Stimulated activated CD4-positive, alpha-beta T cell treated with anti-CD3 and anti-CD28 coated beads, Interleukin-15, amount 100 ng/mL, for 48 hours (primary cell): ENCODE data around the gene PARP14.
"Not testable (repeated sequence)": the region's sequence is repeated elsewhere in the genome, so short reads cannot be mapped to it uniquely, and the experiment has no call there.

Experiments
- DNase-seq, 2 donors: peaks; one replicate each; pipeline ENCODE4 v3.0.0-alpha.2; 2020; ENCODE audit warnings: low read depth in 2 of 2

The PARP14 gene, protein sequence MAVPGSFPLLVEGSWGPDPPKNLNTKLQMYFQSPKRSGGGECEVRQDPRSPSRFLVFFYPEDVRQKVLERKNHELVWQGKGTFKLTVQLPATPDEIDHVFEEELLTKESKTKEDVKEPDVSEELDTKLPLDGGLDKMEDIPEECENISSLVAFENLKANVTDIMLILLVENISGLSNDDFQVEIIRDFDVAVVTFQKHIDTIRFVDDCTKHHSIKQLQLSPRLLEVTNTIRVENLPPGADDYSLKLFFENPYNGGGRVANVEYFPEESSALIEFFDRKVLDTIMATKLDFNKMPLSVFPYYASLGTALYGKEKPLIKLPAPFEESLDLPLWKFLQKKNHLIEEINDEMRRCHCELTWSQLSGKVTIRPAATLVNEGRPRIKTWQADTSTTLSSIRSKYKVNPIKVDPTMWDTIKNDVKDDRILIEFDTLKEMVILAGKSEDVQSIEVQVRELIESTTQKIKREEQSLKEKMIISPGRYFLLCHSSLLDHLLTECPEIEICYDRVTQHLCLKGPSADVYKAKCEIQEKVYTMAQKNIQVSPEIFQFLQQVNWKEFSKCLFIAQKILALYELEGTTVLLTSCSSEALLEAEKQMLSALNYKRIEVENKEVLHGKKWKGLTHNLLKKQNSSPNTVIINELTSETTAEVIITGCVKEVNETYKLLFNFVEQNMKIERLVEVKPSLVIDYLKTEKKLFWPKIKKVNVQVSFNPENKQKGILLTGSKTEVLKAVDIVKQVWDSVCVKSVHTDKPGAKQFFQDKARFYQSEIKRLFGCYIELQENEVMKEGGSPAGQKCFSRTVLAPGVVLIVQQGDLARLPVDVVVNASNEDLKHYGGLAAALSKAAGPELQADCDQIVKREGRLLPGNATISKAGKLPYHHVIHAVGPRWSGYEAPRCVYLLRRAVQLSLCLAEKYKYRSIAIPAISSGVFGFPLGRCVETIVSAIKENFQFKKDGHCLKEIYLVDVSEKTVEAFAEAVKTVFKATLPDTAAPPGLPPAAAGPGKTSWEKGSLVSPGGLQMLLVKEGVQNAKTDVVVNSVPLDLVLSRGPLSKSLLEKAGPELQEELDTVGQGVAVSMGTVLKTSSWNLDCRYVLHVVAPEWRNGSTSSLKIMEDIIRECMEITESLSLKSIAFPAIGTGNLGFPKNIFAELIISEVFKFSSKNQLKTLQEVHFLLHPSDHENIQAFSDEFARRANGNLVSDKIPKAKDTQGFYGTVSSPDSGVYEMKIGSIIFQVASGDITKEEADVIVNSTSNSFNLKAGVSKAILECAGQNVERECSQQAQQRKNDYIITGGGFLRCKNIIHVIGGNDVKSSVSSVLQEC (N-terminal part only)

GRCh38 chr3:122680475-122681283 is at the start of gene PARP14:
Gene PARP14, plus strand, starts transcription at chr3:122680839. Its CDS starts 45 bp downstream, at chr3:122680884.
- peak; percentile 49 to 53 for DNase-seq

- no peak for DNase-seq
Observed at GRCh38 chr3:122635789-122636188, 44.9 kb upstream of the PARP14 start.

GRCh38 chr3:122636697-122637096 is 43.9 kb upstream of the PARP14 start:
- no peak for DNase-seq

DNA sequence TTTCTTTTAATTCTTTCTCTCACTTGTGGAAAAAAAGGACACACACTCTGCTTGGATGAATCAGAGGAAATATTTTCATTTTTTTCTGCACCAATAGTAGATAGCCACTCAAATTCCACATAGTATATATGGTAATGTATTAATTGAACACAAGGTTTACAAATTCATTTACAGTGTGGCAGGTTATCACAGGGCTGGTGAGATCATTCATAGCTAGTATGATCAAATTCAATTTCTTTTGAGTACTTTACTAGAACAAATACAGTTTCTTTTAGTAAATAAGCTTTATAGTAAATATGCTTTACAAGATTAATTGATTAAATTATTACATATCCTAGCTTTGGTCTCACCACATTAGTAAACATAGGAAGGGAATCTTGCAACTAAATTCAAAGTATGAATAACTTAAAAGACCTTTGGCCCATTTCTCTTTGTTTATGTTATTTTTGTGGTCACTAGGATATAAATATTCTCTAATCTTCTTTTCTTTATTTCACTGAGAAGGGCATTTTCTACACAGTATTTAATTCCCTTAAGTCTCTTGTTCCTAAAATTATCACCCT is 40.1 kb upstream of the PARP14 start:
- no peak for DNase-seq

- DNase-seq, result no peak
Observed at GRCh38 chr3:122642935-122643334, 37.7 kb upstream of the PARP14 start.

DNA sequence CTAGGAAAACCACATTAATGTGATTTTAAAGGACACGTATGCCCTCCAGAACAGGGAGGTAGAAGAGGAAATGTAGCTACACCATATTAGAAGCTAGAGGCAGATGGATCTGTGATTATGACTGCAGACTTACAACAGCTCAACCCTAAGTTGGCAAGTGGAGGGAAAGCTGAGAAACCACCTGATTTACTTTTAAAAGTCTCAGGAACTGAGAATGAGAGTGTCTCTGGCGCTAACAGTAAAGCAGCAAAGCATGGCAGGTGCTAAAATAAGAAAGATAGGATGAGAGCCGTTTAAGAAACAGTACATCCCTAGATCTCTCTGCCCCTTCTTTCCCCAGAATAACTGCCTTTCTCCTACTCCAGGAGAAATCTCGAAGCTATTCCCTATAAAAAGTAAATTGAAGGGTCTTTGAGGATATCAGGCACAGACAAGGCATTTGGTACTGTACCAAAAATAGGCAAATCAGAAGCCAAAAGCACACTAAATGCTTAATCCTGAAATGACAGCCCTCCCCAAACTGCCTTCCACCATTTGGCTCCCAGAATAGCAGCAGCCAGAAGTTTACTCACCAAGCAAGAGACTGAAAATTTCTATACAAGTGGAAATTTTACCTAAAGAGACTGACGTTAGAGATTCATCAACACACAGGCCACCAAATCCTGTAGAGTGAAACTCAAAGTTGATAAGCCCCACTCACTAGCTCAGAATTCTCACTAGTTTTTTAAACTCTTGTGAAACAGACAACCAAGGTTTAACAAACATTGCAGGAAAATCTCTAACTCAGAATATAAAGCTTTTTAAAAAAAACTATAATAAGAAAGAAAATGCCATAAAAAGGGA is 34.3 kb upstream of the PARP14 start:
- DNase-seq, result no peak

GRCh38 chr3:122651233-122651907 is 29.3 kb upstream of the PARP14 start:
- DNase-seq, result not testable (repeated sequence)

GRCh38 chr3:122651962-122652361 is 28.7 kb upstream of the PARP14 start:
- DNase-seq, result not testable (repeated sequence)

DNA sequence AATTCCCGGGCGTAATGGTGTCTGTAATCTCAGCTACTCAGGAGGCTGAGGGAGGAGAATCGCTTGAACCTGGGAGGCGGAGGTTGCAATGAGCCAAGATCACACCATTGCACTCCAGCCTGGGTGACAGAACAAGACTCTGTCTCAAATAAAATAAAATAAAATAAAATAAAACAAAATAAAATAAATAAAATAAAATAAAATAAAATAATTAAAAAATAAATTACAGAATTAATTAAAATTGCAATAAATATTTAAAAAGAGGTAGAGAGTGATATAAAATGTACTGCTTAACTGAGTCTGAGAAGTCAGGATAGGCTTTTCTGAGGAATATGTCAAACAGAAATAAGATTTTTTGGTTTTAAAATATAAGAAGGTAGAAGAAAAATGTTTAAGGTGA is 22.3 kb upstream of the PARP14 start:
- not testable (repeated sequence) for DNase-seq

DNA sequence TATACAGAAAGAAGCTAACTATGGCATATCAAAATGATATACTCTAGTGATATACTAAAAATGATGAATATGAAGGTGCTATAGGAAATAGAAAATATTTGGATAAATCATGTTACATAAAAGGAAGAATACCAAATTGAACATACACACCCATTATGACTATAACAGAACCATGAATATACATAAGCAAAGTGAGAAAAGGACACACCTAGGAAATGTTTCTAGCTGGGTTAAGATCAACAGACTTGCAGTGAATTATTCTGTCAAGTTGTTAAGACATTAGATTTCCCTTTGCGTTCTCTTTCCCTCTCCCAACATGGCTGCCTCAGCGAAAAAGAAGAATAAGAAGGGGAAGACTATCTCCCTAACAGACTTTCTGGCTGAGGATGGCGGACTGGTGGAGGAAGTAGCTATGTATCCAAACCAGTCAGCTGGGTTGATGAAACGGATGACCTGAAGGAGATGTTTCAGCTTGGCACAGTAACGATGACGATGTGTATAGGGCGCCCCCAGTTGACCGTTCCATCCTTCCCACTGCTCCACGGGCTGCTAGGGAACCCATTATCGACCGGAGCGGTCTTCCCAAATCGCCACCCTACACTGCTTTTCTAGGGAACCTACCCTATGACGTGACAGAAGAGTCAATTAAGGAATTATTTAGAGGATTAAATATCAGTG is 20.2 kb upstream of the PARP14 start:
- DNase-seq, result no peak

GRCh38 chr3:122661633-122662032 is 19.0 kb upstream of the PARP14 start:
- no peak for DNase-seq

DNA sequence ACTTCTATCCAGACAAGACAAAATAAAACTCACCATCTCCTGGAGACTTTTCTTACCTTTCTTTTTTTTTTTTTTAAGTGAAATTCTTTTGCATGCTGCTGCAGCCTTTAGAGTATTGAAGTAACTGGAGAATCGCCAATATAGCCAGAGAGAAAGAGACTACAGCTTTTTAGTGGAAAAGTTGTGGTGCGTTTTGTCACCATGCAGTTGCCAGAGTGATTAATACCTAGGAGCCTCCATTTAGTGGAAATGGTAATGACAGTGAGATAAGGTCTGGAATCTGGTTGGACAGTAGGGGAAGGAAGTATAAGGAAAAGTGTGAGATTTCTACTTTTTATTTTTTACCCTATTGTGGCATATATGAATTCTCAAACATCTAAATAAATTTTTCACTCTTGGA is 18.1 kb upstream of the PARP14 start:
- no peak for DNase-seq

GRCh38 chr3:122665226-122665786 is 15.3 kb upstream of the PARP14 start:
- DNase-seq, result no peak

DNA sequence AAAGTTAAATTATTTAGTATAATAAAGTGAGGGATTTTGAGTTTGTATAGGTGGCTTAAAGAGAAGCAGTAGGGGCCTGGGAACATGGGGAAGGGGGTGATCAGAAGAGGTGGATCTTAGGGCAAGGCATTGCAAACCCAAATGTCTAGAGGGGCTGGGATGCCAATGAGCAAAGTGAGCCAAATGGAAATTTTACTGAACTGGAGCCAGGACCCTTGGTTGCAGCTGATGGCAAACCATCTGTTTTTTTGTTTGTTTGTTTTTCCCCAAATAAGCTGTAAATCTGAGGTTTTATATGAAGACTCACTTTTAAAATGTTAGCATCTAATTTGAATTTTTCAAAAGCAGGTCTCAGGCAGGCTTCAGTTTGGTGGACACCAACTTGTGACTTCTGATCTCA is 14.8 kb upstream of the PARP14 start:
- DNase-seq, result no peak

GRCh38 chr3:122668930-122669730 is 11.5 kb upstream of the PARP14 start:
- peak; percentile 38 to 45 for DNase-seq

GRCh38 chr3:122671553-122671952 is 9.1 kb upstream of the PARP14 start:
- no peak for DNase-seq

DNA sequence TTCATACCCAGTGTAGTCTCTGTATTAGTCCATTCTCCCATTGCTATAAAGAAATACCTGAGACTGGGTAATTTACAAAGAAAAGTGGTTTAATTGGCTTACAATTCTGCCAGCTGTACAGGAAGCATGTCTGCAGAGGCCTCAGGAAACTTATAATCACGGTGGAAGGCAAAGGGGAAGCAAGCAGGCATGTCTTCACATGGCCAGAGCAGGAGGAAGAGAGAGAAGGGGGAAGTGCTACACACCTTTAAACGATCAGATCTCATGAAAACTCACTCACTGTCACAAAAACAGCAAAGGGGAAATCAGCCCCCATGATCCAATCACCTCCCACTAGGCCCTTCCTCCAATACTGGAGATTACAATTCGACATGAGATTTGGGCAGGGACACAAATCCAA is 6.3 kb upstream of the PARP14 start:
- no peak for DNase-seq
